Mesothelial cell of epicardium (in vitro differentiated cells): ENCODE measurements around the gene GOLIM4. TPM values are rescaled to one million over a fixed set of nuclear protein-coding genes. Genes with fewer than 3 reads are reported as not detected.

Experiments used
- DNase-seq, 2 experiments: peaks; one replicate each; pipeline ENCODE4 v3.0.0; 2021; ENCODE audit warnings: low spot score in 2 of 2; ENCODE audit not compliant: unreplicated experiment in 2 of 2
- H3K27ac Mint-ChIP-seq: 2 replicates; pipeline ENCODE4 v1.8.0; 2021; ENCODE audit warnings: mixed read lengths
- H3K27me3 Mint-ChIP-seq: 2 replicates; pipeline ENCODE4 v1.8.0; 2021; ENCODE audit warnings: low read depth, mixed read lengths
- H3K36me3 Mint-ChIP-seq: 2 replicates; pipeline ENCODE4 v1.8.0; 2021; ENCODE audit warnings: mixed read lengths
- H3K4me1 Mint-ChIP-seq: 2 replicates; pipeline ENCODE4 v1.8.0; 2021; ENCODE audit warnings: mixed read lengths
- H3K4me3 Mint-ChIP-seq: 2 replicates; pipeline ENCODE4 v1.8.0; 2021; ENCODE audit warnings: mild to moderate bottlenecking, moderate library complexity, mixed read lengths
- H3K9me3 Mint-ChIP-seq: 2 replicates; pipeline ENCODE4 v1.8.0; 2021; ENCODE audit warnings: mixed read lengths
- total RNA-seq: library from RNA; stranded (reverse); gene quantifications from 3 replicates; pipeline ENCODE4 v1.2.1, GENCODE V29; 2021
- TF ChIP-seq, protein P1 (sequence below): fragments of 200-600 bp; sonication (generic); IDR thresholded peaks from one replicate; pipeline ENCODE4 v1.5.0; 2021; ENCODE audit warnings: antibody characterized with exemption; ENCODE audit not compliant: unreplicated experiment

GOLIM4 gene
- total RNA-seq, 1 donor from 2014 or later = 93.7 TPM

DNA sequence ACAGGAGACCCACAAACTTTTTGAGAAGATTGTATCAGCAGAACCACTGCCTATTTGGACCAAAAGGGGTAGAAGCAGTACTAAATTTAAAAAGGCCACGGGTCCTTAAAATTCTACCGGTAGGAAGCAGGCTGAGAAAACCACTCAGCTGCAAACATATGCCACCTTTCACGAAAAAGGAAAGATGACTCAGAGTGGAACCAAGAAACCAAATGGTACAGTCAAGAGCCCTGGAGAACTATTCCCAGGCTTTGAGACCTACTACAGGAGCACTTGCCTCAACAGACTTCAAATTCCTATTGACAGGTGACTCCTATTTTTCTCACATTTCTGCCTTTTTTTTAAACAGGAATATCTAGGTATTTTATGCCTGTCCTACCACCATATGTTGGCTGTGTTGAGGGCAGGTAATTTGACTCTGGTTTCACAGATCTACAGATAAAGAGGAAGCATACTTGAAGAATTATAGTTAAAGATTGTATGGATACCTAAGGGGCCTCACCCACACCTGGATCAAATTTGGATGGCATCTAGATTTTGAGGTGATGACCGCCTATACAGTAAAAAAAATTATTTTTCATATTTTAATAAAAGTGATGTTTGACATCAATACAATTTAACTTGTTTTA, 10.1 kb downstream of the GOLIM4 start:
- Mint-ChIP-seq H3K27me3 (no peaks in the 10 kb centered on the region), H3K27ac (no peak overlapping the region), H3K36me3 (peaks cover 9% of the 10 kb centered on the region), H3K9me3 (peaks cover 12% of the 10 kb centered on the region), H3K4me1 (peaks cover 65% of the 10 kb centered on the region), H3K4me3 (no peak overlapping the region)
- TF ChIP-seq, protein P1, sequence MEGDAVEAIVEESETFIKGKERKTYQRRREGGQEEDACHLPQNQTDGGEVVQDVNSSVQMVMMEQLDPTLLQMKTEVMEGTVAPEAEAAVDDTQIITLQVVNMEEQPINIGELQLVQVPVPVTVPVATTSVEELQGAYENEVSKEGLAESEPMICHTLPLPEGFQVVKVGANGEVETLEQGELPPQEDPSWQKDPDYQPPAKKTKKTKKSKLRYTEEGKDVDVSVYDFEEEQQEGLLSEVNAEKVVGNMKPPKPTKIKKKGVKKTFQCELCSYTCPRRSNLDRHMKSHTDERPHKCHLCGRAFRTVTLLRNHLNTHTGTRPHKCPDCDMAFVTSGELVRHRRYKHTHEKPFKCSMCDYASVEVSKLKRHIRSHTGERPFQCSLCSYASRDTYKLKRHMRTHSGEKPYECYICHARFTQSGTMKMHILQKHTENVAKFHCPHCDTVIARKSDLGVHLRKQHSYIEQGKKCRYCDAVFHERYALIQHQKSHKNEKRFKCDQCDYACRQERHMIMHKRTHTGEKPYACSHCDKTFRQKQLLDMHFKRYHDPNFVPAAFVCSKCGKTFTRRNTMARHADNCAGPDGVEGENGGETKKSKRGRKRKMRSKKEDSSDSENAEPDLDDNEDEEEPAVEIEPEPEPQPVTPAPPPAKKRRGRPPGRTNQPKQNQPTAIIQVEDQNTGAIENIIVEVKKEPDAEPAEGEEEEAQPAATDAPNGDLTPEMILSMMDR = no peak
- no peak for DNase-seq

DNA sequence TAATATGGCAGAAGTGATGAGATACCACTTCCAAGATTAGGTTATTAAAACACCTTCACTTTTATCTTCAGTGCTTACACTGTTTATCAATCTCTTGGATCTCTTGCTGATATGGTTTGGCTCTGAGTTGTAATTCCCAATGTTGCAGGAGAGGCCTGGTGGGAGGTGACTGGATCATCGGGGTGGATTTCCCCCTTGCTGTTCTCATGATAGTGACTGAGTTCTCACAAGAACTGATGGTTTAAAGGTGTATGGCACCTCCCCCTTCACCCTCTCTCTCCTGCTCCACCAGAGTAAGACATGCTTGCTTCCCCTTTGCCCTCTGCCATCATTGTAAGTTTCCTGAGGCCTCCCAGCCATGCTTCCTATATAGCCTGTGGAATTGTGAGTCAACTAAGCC, 11.8 kb downstream of the GOLIM4 start:
- Mint-ChIP-seq H3K9me3 (peaks cover 12% of the 10 kb centered on the region), H3K4me3 (no peak overlapping the region), H3K4me1 (peaks cover 56% of the 10 kb centered on the region), H3K36me3 (peaks cover 9% of the 10 kb centered on the region), H3K27ac (peak overlapping the region; percentile 59), H3K27me3 (no peaks in the 10 kb centered on the region)
- TF ChIP-seq, protein P1 = no peak
- DNase-seq = no peak

DNA sequence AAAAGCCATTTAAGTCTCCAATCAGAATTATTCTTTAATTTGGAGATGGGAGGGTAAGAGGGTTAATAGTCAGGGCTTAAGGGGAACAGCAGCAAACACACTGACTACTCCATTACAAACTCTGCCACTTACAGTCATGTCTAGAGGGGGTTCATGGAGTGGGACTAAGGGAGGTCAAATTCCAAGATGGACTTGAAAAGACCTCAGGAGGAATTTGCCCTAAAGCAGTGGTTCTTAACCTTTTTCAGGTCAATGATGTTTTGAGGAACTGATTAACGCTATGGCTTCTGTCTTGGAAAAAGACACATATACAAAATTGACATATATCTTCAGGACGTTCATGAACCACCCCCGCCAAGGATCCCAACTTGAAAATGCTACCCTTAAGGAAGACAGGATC, 13.9 kb downstream of the GOLIM4 start:
- DNase-seq = no peak
- no peak overlapping the region for H3K27ac Mint-ChIP-seq
- H3K36me3 Mint-ChIP-seq = peaks cover 9% of the 10 kb centered on the region
- peaks cover 42% of the 10 kb centered on the region for H3K4me1 Mint-ChIP-seq
- H3K9me3 Mint-ChIP-seq = peaks cover 12% of the 10 kb centered on the region
- no peaks in the 10 kb centered on the region for H3K27me3 Mint-ChIP-seq
- no peak overlapping the region for H3K4me3 Mint-ChIP-seq
- TF ChIP-seq, protein P1 = no peak

DNA sequence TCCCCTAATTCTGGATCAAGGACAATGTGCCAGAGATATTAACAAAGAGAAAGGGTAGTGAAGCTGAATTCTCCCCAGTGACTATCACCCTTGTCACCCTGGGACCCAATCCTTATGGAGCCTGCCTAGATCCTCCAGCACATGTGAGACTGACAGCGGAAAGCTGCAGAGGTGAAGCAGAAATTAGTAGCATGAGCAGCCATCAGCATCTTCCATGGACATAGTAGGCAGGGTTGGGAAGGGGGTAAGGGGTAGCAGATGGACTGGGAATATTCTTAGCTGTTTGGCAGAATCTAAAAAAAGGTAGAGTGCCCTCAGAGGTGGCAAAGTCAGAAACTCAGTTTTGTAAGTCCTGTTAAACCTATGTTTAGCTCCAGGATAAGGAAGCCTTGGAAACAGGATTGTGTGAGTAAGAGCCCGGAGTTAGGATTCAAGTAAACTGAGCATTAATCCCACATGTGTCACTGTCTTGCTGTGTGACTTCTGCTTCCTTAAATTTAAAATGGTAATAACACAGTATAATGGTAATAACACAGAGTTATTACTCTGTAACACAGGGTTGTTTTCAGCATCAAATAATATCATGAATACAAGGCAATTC, 14.5 kb downstream of the GOLIM4 start:
- peaks cover 36% of the 10 kb centered on the region for H3K4me1 Mint-ChIP-seq
- TF ChIP-seq, protein P1 = no peak
- no peaks in the 10 kb centered on the region for H3K27me3 Mint-ChIP-seq
- H3K27ac Mint-ChIP-seq = peak overlapping the region; percentile 51
- no peak for DNase-seq
- peaks cover 12% of the 10 kb centered on the region for H3K9me3 Mint-ChIP-seq
- H3K4me3 Mint-ChIP-seq = no peak overlapping the region
- peaks cover 11% of the 10 kb centered on the region for H3K36me3 Mint-ChIP-seq

DNA sequence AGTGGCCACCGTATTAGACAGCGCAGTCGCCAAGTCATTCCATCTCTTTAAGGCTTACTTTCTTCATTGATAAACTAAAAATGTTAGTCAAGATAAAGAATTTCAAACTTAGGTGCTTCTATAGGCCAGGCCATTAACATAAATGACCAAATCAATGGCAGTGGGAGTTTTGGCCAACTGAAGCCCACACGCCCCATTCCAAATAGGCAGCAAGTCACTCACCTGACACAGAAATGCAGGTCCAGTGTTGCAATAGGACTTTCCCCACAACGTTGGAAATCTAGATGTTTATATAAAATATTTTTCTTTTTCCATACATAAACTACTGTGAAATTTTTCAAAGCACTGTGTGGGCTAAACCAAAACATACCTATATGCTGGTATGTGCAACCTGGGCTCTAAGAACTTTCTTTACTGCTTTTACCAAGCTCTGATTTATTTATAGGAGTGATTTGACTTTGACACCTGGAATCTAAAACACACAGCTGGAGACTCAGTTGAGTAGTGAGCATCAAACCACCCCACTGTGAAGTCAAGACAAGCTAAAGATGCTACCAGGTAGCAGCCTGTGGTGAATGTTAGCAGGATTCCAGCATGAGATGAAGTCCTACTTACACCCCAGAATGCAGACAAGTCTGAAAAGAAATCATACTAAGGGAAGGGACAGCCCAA, 15.1 kb downstream of the GOLIM4 start:
- peaks cover 12% of the 10 kb centered on the region for H3K9me3 Mint-ChIP-seq
- H3K27me3 Mint-ChIP-seq = no peaks in the 10 kb centered on the region
- TF ChIP-seq, protein P1 = no peak
- DNase-seq = no peak
- H3K36me3 Mint-ChIP-seq = peaks cover 11% of the 10 kb centered on the region
- no peak overlapping the region for H3K4me3 Mint-ChIP-seq
- peaks cover 35% of the 10 kb centered on the region for H3K4me1 Mint-ChIP-seq
- no peak overlapping the region for H3K27ac Mint-ChIP-seq
